ELF-1 (cell line): ENCODE results near the gene ZFAND3.

Experiments
- DNase-seq: peaks from one replicate; pipeline ENCODE4 v3.0.0-alpha.2; 2016; ENCODE audit warnings: low read depth, low spot score

ZFAND3 gene

DNA sequence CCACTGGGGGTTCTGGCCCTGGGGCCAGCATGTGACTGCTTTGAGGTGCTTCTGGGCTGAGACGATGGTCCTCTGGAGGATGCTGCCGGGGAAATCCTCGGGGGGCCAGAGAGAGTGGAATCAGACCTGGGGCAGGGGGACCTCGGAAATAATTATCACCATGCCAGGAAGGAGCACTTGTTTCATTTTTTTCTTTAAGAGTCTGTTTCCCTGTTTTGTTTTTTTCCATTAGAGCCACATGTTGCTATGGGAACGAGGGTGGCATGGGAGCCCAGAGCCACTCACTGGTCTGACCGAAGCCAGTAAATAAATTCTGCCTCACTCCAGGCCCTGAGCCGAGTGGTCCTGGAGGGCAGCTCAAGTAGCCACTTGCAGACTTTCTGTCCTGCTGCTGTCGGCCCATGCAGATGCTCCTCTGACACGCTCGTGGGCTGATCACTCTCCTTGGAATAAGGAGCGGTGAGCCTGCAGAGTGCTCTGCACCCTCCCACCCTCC lies 365.1 kb downstream of the ZFAND3 start:
- DNase-seq: no peak

DNA sequence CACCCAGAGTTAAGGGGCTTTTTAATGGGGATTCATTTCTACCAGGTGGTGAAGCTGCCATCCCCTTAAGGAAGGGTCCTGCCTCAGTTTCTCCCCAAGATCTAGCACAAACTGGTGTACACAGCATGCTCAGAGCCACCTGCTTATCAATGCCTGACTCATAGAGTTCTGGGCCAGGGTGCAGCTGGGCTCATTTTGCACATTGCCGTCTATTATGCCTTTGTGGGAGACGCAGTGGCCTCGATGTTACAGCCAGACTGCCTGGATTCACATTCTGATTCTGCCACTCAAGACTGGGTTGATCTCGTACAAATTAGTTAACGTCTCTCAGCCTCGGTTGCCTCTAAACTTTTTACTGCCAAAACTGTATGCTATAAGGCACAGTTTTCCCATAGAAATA lies 365.7 kb downstream of the ZFAND3 start:
- DNase-seq: no peak

DNA sequence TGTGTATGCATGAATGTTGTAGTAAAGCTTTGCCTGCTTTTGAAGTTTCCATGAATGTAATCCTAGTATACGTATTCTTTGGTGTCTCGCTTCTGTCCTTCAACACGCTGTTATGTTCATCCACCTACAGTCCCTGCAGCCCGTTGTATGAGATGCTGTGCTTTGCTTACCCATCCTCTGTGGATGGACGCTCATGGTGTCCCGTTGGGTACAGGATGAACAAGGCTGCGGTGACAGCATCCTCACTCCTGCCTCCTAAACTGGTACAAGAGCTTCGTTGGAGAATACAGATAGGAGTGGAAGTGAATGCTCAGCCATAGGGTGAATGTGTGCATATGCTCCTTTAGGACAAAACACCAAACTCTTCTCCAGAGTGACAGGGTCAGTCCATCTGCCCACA lies 366.2 kb downstream of the ZFAND3 start:
- no peak for DNase-seq

DNA sequence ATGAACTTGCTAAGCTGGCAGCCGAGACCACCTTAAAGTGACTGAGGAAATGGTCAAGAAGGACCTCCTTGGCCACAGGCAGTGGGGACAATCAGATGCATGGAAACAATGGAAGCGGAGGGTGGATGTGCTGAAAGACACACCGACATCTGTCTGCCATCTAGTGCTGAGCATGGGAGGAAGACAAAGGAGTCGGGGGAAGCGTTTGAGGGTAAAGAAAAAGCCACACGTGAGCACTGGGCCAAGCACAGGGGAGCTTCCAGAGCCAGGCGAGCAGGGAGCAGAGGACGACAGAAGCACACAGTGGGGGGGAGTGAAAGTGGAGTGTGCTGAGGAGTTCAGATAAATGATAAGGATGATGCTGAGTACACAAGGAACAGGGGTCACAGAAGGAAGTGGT lies 367.8 kb downstream of the ZFAND3 start:
- DNase-seq: peak; percentile 62

DNA sequence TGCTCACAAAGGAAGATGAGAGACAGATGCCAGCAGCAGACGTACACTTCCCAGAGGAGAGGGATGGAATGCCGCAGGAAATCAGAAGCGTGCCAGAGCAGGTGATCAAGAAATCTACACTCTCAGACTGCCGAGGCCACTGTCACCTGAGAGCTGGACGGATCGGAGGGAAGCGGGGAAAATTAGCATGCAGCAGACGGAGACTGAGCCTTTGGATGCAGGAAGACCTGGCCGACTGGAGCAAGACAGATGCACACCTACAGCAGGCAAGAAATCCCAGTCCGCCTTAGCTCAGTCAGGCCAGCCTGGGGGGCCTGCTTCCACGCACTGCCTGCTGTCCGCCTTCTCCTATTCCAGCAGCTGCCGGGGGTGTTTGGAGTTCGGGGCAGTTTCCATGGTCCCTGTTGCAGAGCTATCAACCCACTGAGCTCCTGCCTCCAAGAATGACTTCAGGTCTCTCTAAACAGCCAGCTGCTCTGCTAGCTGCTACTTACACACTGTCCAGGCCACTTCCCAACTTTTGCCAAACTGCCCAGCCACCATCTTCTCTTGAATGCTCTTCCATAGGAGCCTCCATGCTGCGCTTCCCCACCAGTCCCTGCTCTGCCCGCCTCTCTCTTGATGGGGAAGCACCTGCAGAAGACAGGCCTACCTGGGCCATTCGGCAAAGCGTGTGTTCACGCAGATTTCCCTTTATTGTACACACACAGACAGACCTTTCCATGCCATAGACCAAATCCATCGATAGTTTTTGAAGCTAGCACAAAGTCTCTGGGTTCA lies 368.5 kb downstream of the ZFAND3 start:
- no peak for DNase-seq

DNA sequence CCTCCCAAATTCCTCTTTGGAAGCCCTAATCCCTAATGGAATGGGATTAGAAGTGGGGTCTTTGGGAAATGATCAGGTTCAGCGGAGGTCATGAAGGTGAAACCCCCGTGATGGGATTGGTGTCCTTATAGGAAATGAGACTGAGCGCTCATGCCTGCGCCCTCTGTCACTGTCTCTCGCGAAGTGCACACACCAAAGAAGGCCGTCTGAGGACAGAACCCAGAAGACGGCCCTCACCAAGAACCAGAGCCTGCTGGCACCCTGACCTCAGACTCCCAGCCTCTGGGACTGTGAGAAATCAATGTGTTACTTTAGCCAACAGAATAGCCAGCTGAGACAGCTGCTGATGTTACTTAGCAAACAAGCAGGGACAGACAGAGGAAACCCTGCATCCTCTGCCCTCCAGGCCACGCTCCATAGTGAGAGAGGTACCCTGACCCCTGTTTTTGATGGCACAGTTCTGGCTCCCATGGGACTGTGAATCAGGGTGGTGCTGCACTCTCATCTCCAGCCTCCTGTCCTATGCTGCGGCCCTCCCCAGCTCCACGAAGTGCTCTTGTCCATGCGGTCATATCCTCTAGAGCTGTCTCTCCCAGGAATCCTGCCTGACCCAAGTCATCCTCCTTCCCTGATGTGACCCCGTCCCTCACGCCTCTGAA lies 369.3 kb downstream of the ZFAND3 start:
- no peak for DNase-seq

DNA sequence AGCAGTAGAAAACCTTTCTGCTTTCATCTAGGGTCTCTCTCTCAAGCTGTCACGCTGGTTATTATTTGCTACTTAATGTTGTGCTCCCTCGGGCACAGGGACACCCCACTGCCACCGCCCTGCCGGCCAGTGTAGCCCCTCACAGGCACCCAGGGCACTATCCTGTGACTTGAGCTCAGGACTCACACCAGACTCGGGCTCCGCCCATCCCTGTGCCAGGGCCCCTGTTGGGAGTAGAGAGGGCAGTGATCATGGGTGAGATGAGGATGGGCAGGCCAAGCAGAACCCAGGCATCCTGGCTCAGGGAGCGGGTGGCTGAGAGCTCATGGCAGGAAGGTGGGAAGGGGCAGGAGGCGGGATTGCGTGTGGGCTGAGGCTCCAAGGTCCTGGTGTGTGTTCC lies 371.9 kb downstream of the ZFAND3 start:
- DNase-seq: no peak

DNA sequence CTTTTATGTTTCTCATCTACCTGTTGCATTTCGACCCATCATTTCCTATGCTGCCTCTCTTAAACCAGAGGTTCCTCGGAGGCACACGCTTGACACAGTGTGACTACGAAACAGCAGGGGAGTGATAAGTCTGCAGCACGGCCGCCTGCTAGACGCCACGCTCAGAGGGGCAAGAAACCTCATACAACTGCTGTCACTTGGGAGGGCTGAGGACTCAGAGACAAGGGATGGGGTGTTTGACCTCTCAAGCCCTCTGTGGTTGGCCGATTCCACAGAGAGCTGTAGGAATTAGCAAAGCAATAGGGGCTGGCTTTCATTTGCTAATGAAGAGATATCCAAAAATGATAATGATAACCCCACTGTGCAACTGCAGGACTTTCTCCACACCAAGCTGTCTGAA lies 372.5 kb downstream of the ZFAND3 start:
- DNase-seq: no peak

DNA sequence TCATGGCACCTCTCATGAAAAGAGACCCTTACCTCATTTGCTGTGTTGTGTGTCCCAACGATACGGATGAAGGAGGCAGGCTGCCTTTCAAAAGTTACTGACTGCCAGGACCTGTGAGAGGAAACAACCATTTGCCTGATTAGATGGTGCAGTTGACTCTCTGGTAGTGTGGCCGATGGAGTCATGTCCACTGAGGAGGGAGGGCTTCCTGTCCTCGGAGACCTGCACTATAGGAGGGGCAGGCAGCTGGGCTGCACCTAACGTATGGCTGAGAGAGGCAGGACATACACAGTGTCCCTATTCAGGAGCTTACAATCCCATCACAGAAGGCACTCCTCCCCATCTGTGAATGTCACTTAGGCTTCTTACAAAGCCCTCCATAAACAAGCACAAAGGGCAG lies 373.0 kb downstream of the ZFAND3 start:
- no peak for DNase-seq

DNA sequence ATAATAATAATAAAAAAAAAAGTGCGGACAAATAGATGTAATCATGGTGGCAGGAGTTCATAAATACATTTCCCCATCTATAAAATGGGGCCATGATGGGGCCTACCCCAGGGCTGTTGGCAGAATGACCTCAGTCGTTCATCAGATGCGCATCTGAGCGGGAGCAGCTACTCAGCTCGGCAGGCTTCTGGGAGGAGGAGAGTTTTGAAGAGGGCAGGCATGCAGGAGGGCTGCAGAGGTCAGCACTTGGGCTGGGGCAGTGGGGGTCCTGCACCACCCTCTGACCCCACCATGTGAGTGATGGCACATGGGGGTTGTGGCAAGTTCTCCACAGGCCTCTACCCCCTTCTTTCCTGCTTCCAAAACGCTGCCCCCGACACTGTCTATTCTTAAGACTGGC lies 373.5 kb downstream of the ZFAND3 start:
- no peak for DNase-seq

DNA sequence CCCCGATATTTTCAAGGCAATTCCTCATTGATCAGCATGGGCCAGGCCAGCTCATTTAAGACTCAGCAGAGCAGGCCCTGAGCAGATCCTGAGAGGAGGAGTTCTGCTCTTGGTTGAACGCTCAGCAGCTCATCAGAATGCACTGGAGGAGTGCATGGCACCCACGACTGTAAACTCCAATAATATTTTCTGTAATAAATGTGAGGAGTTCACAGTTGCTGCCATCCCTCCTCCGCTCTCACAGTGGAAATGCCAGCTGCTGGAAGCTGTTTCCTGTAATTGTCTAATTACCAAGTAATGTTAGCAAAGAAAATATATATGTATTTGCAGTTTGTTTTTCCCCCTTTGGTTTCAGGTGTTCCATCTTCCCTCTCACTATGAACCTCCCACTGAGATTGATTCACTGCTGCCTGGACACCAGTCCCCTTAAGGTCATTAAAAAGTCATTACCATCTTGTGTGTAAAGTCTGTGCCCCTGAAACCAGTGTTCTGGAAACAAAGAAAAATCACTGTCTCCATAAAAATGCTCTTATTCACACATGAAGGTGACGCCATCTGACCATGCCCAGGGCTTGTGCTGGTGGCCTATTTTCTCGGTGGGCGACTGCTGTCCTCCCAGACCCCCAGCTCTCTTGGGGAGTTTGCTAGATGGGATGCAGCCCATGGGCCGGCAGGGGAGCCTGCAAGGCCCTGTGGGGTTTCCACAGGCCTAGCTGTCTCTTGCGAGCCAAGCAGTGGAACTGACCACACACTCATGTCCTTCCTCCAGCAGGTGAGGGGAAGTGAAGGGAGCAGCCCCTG lies 374.2 kb downstream of the ZFAND3 start:
- DNase-seq: no peak

DNA sequence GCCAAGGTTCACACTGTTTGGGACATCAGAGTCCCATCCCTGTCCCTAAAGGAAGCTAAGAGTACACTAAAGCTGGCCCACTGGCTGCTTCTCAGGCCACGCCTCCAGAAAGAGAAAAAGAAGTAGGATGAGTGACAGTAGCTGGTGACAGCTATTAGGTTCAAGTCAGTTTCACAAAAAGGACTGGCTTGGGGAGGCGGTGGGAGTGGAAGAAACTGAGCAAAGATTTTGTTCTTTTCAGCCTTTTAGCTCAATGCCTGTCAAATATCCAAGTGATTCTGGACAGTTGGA lies 374.7 kb downstream of the ZFAND3 start:
- no peak for DNase-seq

DNA sequence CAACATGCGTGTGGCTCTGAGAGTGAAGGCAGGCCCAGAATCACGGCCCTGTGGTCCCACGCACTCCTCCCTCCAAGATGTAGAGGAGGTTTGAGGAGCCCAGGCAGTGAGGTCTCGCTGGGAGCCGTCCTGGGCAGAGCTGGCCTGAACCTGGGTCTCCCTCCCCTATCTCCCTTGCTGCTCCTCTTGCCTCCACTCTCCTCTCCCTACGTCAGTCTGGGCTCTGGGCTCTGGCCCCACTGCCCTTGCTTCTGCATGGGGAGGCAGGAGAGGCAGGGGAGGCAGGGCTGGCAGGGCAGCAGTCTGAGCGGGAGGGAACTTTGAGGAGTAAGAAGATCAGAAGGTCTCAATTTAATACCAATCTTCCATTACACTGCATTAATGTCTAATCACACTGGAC lies 375.1 kb downstream of the ZFAND3 start:
- DNase-seq: no peak

DNA sequence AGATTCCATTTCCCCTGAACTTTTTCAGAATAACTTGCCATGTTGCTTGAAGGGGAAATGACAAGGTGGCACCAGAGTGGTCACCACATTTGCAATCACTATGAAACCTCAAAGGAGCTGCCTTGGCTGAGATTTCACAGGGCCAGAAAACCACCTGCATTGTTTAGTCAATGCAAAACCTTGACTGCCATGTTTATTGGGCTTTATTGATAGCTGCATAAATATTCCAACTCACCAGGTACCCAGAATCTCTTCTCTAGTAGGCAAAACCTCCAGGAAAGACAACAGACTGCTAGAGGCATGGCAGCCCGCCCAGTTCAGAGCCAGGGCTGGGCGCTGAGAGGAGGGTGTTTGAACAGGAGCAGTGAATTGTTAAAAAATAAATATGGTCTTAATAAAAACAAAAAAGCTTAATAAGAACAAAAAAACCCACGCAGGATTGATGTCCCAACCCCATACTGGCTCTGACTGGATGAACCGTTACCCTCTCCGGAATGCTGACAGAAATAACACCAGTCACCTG lies 375.6 kb downstream of the ZFAND3 start:
- no peak for DNase-seq

DNA sequence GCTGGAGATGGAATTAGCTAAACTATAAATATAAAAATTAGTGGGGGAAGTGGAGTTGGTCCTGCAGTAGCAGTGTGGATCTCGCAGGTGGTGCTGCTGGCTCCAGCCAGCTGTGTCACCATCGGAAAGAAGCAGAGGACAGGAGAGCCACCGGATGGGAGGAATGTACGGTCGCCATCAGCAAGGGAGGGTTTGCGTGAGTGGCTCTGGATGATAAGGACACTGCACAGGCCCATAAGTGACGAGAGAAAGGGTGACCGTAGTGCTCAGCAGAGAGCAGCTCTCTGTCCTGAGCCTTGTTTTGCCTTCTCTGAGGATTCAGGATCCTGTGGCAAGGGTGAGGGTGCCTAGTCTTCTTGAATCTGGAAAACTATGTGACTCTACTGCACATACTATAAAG lies 378.7 kb downstream of the ZFAND3 start:
- no peak for DNase-seq
